HepG2 (cell line): ENCODE measurements around the gene ANKRD53. TPM values are rescaled to one million over a fixed set of nuclear protein-coding genes. Genes with fewer than 3 reads are reported as not detected.

Experiments
- BHLHE40 ChIP-seq: IDR thresholded peaks from 2 replicates; pipeline ENCODE4 v1.6.1; 2011; ENCODE audit warnings: low read length, improper control_type of control experiment
- CENPBD1 ChIP-seq: sonication (generic); formaldehyde crosslinking; IDR thresholded peaks from 2 replicates; pipeline ENCODE4 v1.8.0; 2022; ENCODE audit warnings: missing genetic modification reagents, low read depth, mild to moderate bottlenecking, borderline replicate concordance
- DR1 ChIP-seq: sonication (generic); formaldehyde crosslinking; IDR thresholded peaks from 2 replicates; pipeline ENCODE4 v1.8.0; 2021; ENCODE audit warnings: mild to moderate bottlenecking, missing genetic modification reagents, inconsistent platforms
- E2F1 ChIP-seq: sonication (generic); formaldehyde crosslinking; IDR thresholded peaks from 2 replicates; pipeline ENCODE4 v1.5.0; 2020; ENCODE audit warnings: missing genetic modification reagents
- GRHL1 ChIP-seq: sonication (generic); formaldehyde crosslinking; conservative IDR thresholded peaks from 2 replicates; pipeline ENCODE4 v1.8.0; 2022; ENCODE audit warnings: missing genetic modification reagents
- IKZF5 ChIP-seq: IDR thresholded peaks from 2 replicates; pipeline ENCODE4 v1.6.1; 2018; ENCODE audit warnings: missing genetic modification reagents, mild to moderate bottlenecking, missing compliant biosample characterization
- MBNL3 ChIP-seq: fragments of 250-450 bp; sonication (Bioruptor Pico); conservative IDR thresholded peaks from 2 replicates; pipeline ENCODE4 v1.8.0; 2022; ENCODE audit warnings: mild to moderate bottlenecking, inconsistent platforms
- RXRA ChIP-seq: sonication (generic); formaldehyde crosslinking; IDR thresholded peaks from 2 replicates; pipeline ENCODE4 v1.5.1; 2020; ENCODE audit warnings: missing genetic modification reagents
- SSRP1 ChIP-seq: IDR thresholded peaks from 2 replicates; pipeline ENCODE4 v1.6.1; 2016; ENCODE audit warnings: control low read depth
- TARDBP ChIP-seq: sonication (generic); formaldehyde crosslinking; IDR thresholded peaks from 2 replicates; pipeline ENCODE4 v1.8.0; 2022; ENCODE audit warnings: mild to moderate bottlenecking, missing genetic modification reagents
- TFDP1 ChIP-seq: IDR thresholded peaks from 2 replicates; pipeline ENCODE4 v1.6.1; 2016; ENCODE audit warnings: missing compliant biosample characterization, missing genetic modification reagents, borderline replicate concordance
- THRA ChIP-seq: sonication (generic); formaldehyde crosslinking; IDR thresholded peaks from 2 replicates; pipeline ENCODE4 v1.4.0; 2020; ENCODE audit warnings: missing genetic modification reagents, borderline replicate concordance
- ZBTB7A ChIP-seq: sonication (generic); formaldehyde crosslinking; IDR thresholded peaks from 2 replicates; pipeline ENCODE4 v1.8.0; 2022; ENCODE audit warnings: mild to moderate bottlenecking, missing genetic modification reagents
- ZBTB8A ChIP-seq: sonication (generic); formaldehyde crosslinking; IDR thresholded peaks from 2 replicates; pipeline ENCODE4 v1.4.0; 2020; ENCODE audit warnings: mild to moderate bottlenecking, low read depth, missing genetic modification reagents, borderline replicate concordance
- ZNF207 ChIP-seq: fragments of 450-650 bp; IDR thresholded peaks from 2 replicates; pipeline ENCODE4 v1.6.1; 2016; ENCODE audit warnings: antibody characterized with exemption, borderline replicate concordance
- ZNF510 ChIP-seq: sonication (generic); formaldehyde crosslinking; IDR thresholded peaks from 2 replicates; pipeline ENCODE4 v1.4.0; 2020; ENCODE audit warnings: low read depth, mild to moderate bottlenecking, missing genetic modification reagents
- ZNF740 ChIP-seq: sonication (generic); formaldehyde crosslinking; IDR thresholded peaks from 2 replicates; pipeline ENCODE4 v1.4.0; 2020; ENCODE audit warnings: missing genetic modification reagents
- ZXDC ChIP-seq: sonication (generic); formaldehyde crosslinking; IDR thresholded peaks from 2 replicates; pipeline ENCODE4 v1.5.0; 2020; ENCODE audit warnings: mild to moderate bottlenecking, missing genetic modification reagents
- polyA plus RNA-seq, 8 experiments: library from polyadenylated mRNA; depleted of rRNA in 3 of 8; stranded (reverse) in 7 of 8; unstranded in 1 of 8; fragments of >200 nt; fragmentation: Illumina TruSeq in 4 of 8; extraction: Trizol in 4 of 8; gene quantifications; 2 replicates each; pipeline versions ENCODE4 v1.2.1 to v1.2.3, GENCODE V29; 2011 to 2016; ENCODE audit warnings: low read depth in 4 of 8, missing spikeins in 1 of 8, mixed read lengths in 1 of 8; ENCODE audit not compliant: insufficient read depth in 1 of 8
- total RNA-seq, 5 experiments: library from RNA; depleted of rRNA; stranded (reverse); fragments of >200 nt; fragmentation: Illumina TruSeq; extraction: Trizol; gene quantifications; 2 replicates each; pipeline ENCODE4 v1.2.3, GENCODE V29; 2016; ENCODE audit warnings: low read depth in 1 of 5

Gene ANKRD53
- total and polyA plus RNA-seq, 2 of the 13 experiments (the other 11 are each of a cell fraction or from before 2014, with no cell fraction given): 0.15 TPM; not detected in 1

GRCh38 chr2:70964596-70965386, 13.6 kb upstream of the ANKRD53 start (continued):
- no peak; the same call in 1 of the 2 replicates for TF ChIP-seq IKZF5 (CRISPR knock-in tag)
- no peak for TF ChIP-seq ZBTB7A (CRISPR knock-in tag)
- no peak for TF ChIP-seq GRHL1 (CRISPR knock-in tag)
- TF ChIP-seq TARDBP: 0 out of 2 replicates have a peak, but pooled peaks have one; percentile 29
- TF ChIP-seq TFDP1 (CRISPR knock-in tag): no peak
- TF ChIP-seq MBNL3: no peak
- no peak for TF ChIP-seq CENPBD1
- TF ChIP-seq SSRP1 (CRISPR knock-in tag): no peak
- no peak for TF ChIP-seq ZNF740 (CRISPR knock-in tag)
- TF ChIP-seq ZNF207: no peak
- no peak for TF ChIP-seq ZXDC (CRISPR knock-in tag)
- TF ChIP-seq ZNF510: no peak
- no peak for TF ChIP-seq DR1 (CRISPR knock-in tag)
- 0 out of 2 replicates have a peak, but pooled peaks have one; percentile 19 for TF ChIP-seq BHLHE40
- no peak for TF ChIP-seq THRA (CRISPR knock-in tag)
- 0 out of 2 replicates have a peak, but pooled peaks have one; percentile 16 for TF ChIP-seq RXRA (CRISPR knock-in tag)
- TF ChIP-seq ZBTB8A (CRISPR knock-in tag): no peak
- TF ChIP-seq E2F1 (CRISPR knock-in tag): no peak
